Measurements from ENCODE around the gene SLC7A5.

- no peak for TF ChIP-seq POLR2A (IDR thresholded peaks at IDR 0.05)
- no peak for TF ChIP-seq CTCF (IDR thresholded peaks at IDR 0.05)
- TF ChIP-seq POLR2AphosphoS5 (IDR thresholded peaks at IDR 0.05) = no peak
Observed at GRCh38 chr16:87848676-87849345, 20.5 kb downstream of the SLC7A5 start.

All from prostate gland (tissue), 2 donors.